Measurements from ENCODE around the gene SMNDC1.
"Not testable (repeated sequence)": the region's sequence is repeated elsewhere in the genome, so short reads cannot be mapped to it uniquely, and the experiment has no call there.

SMNDC1 gene

DNA sequence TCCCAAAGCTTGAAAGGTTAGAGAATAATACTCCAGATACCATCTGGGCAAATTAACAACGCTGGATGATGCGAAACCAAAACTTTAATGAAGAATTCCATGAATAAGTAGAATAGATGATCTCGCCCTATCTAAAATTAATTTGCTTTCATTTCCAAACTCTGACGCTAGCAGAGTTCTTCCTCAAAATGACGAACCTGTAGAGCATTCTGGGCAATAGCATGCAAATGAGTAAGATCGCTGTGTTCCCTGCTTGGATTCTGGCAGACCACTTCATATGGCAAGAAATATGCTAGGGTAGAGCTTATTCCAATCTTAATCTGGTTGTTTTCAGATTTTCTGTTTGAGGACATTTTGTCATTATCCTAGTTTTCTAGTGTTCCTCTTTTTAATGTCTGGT, 36.1 kb upstream of the SMNDC1 start:
- H3K9me3 ChIP-seq (ENCODE audit: control insufficient read depth, low read depth, low read length): no peaks in the 10 kb centered on the region
- no peak overlapping the region for H3K4me3 ChIP-seq (ENCODE audit: low read length)
- H3K27me3 ChIP-seq (ENCODE audit: control insufficient read depth, insufficient read depth, low read length): no peaks in the 10 kb centered on the region
- no peaks in the 10 kb centered on the region for H3K36me3 ChIP-seq (ENCODE audit: control insufficient read depth, low read depth, low read length)
- no peak overlapping the region for H3K27ac ChIP-seq (ENCODE audit: low read length)
- peaks cover 11% of the 10 kb centered on the region for H3K4me1 ChIP-seq (ENCODE audit: control insufficient read depth, low read depth, low read length)
- H3K9ac ChIP-seq (ENCODE audit: low read length): no peak overlapping the region

DNA sequence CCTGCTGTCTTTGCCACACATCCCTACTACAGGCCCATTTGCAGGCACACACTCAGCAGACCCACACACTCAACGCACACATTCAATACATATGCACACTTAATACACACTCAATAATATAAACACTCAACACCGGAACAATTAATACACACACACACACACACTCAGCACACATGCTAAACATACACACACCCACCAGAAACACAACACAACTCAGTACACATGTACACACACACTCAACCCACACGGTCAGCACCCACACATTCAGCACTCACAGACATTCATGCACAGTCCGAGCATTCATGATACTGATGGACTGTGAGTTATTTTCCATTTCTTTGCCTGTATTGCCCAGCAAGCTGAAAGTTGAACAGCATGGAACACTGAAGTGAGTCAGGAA, 35.4 kb upstream of the SMNDC1 start:
- H3K9me3 ChIP-seq (ENCODE audit: control insufficient read depth, low read depth, low read length): no peaks in the 10 kb centered on the region
- no peak overlapping the region for H3K9ac ChIP-seq (ENCODE audit: low read length)
- no peak overlapping the region for H3K27ac ChIP-seq (ENCODE audit: low read length)
- no peaks in the 10 kb centered on the region for H3K27me3 ChIP-seq (ENCODE audit: control insufficient read depth, insufficient read depth, low read length)
- no peak overlapping the region for H3K4me3 ChIP-seq (ENCODE audit: low read length)
- no peaks in the 10 kb centered on the region for H3K36me3 ChIP-seq (ENCODE audit: control insufficient read depth, low read depth, low read length)
- peaks cover 15% of the 10 kb centered on the region for H3K4me1 ChIP-seq (ENCODE audit: control insufficient read depth, low read depth, low read length)

DNA sequence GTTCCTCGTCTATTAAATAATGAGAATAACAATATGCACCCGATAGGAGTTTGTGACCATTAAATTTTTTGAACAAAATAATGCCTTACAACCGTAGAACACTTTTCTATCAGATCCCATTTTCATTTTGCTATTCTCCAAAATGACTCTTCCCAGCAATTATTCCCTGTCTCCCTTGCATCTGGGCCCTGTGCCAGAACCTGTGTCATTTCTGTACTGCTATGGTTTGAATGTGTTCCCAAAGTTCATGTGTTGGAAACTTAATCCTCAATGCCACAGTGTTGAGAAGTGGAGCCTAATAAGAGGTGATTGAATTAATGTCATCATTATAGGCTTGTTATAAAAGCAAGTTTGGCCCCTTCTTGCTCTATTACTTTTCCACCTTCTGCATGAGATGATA, 33.2 kb upstream of the SMNDC1 start:
- Histone ChIP-seq H3K27me3 (ENCODE audit: control insufficient read depth, insufficient read depth, low read length) (no peaks in the 10 kb centered on the region), H3K4me1 (ENCODE audit: control insufficient read depth, low read depth, low read length) (peaks cover 15% of the 10 kb centered on the region), H3K9ac (ENCODE audit: low read length) (no peak overlapping the region), H3K4me3 (ENCODE audit: low read length) (no peak overlapping the region), H3K36me3 (ENCODE audit: control insufficient read depth, low read depth, low read length) (no peaks in the 10 kb centered on the region), H3K9me3 (ENCODE audit: control insufficient read depth, low read depth, low read length) (no peaks in the 10 kb centered on the region), H3K27ac (ENCODE audit: low read length) (no peak overlapping the region)

DNA sequence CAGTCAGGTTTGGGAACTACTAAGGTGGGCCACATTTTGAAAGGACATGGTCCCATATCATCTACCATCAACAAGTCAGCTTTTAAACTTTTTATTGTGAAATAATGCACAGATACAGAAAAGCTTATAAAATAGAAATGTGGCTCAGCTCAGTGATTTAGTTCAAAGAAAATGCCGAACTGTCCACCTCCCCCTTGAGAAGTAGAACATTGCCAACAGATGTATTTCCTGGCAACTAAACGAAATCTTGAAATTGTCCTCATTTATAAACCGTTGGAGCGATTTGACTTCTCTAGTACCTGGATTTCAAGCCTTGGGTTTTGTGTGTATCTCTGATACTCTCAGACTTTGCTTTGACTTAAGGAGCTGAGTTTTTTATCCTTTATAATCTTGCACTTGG, 32.7 kb upstream of the SMNDC1 start:
- Histone ChIP-seq H3K4me1 (ENCODE audit: control insufficient read depth, low read depth, low read length) (peaks cover 15% of the 10 kb centered on the region), H3K9me3 (ENCODE audit: control insufficient read depth, low read depth, low read length) (no peaks in the 10 kb centered on the region), H3K36me3 (ENCODE audit: control insufficient read depth, low read depth, low read length) (no peaks in the 10 kb centered on the region), H3K9ac (ENCODE audit: low read length) (no peak overlapping the region), H3K27me3 (ENCODE audit: control insufficient read depth, insufficient read depth, low read length) (no peaks in the 10 kb centered on the region), H3K4me3 (ENCODE audit: low read length) (no peak overlapping the region), H3K27ac (ENCODE audit: low read length) (no peak overlapping the region)

DNA sequence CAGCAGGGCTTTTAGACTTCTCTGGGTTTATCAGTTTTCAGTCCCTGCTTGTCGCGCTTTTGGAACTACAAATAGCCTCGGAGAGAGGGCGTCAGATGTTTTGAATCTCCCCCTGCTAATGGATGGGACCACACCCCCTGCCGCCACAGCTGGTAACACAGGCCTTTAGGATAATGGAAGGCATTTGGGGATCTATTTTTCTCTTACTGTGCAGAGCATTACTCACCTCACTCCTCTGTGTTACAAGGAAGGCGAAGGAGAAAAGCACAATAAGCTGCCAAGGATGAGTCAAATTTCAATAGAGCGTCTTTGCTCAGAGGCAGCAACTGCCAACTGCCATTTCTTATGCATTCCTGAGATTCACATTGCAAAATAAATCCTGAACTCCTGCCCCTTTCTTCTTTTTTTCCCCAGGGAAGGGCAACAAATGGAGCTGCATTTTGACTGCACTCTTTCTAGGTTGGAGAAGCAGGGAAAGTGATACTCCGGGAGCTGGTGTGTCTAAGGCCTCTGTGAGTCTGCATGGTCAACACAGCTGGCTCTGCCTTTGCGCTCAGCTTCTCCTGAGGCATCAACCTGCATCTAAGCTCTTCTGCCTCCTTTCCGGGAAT, 31.5 kb upstream of the SMNDC1 start:
- H3K4me3 ChIP-seq (ENCODE audit: low read length): peak overlapping the region; percentile 23
- no peaks in the 10 kb centered on the region for H3K9me3 ChIP-seq (ENCODE audit: control insufficient read depth, low read depth, low read length)
- no peak overlapping the region for H3K27ac ChIP-seq (ENCODE audit: low read length)
- no peak overlapping the region for H3K9ac ChIP-seq (ENCODE audit: low read length)
- H3K4me1 ChIP-seq (ENCODE audit: control insufficient read depth, low read depth, low read length): peaks cover 15% of the 10 kb centered on the region
- H3K27me3 ChIP-seq (ENCODE audit: control insufficient read depth, insufficient read depth, low read length): no peaks in the 10 kb centered on the region
- no peaks in the 10 kb centered on the region for H3K36me3 ChIP-seq (ENCODE audit: control insufficient read depth, low read depth, low read length)

DNA sequence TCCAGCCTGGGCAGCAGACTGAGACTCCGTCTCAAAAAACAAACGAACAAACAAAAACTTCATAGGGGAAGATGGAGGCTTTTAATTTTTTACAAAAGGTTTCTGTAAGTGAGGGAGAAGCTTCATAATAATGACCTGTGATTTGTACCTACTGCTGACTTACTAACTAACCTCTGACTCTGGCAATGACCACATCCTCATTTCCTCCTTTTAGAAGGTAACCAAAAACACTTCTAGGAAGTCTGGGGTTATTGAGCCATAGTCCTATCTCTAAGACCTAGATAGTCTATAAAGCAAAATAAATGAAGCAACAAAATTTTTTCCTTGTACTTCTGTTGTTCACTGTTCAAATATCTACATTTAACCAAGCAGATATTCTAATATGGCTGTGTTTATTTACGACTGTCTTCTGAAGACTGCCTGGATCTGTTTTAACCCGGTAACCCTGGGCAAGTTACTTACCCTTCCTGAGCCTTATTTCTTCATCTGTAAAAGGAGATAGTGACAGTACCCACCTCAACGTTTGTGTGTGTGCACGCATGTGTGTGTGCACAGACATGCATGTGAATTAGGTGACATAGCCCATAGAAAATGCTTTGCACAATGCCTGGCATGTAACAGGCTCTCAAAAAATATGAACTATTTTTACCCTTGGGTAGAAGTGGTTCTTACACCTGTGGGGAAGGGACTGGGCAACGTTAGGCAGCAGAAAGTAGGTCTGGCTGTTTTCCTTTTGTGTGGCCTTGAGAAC, 30.8 kb upstream of the SMNDC1 start:
- Histone ChIP-seq H3K27me3 (ENCODE audit: control insufficient read depth, insufficient read depth, low read length) (no peaks in the 10 kb centered on the region), H3K27ac (ENCODE audit: low read length) (no peak overlapping the region), H3K4me3 (ENCODE audit: low read length) (no peak overlapping the region)

DNA sequence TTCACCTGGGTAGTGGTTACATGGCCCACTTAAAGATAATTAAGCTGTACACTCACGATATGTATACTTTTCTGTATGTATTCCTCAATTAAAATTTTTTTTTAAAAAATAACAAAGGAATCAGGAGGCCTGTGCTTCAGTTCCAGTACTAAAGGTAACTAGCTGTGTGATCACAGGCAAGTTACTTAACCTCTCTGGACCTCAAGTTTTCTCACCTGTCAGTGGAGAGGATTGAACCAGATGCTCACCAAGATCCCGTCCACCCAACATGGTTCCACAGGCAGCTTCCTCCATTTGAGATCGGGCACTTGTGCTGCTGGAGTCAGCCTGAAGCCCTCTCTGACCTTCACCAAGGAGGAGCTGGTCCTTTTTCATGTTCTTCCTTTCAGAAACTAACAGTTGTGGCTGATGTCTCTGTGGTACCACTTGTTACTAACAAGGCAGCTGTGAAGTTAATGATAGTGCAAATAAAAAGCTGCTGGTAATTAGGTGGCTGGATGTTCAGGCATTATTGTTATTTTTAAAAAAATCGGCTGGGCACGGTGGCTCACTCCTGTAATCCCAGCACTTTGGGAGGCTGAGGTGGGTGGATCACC, 29.4 kb upstream of the SMNDC1 start:
- H3K4me3 ChIP-seq (ENCODE audit: low read length): no peak overlapping the region
- H3K4me1 ChIP-seq (ENCODE audit: control insufficient read depth, low read depth, low read length): peaks cover 15% of the 10 kb centered on the region
- H3K9ac ChIP-seq (ENCODE audit: low read length): no peak overlapping the region
- peaks cover 2% of the 10 kb centered on the region for H3K9me3 ChIP-seq (ENCODE audit: control insufficient read depth, low read depth, low read length)
- no peaks in the 10 kb centered on the region for H3K27me3 ChIP-seq (ENCODE audit: control insufficient read depth, insufficient read depth, low read length)
- no peak overlapping the region for H3K27ac ChIP-seq (ENCODE audit: low read length)
- H3K36me3 ChIP-seq (ENCODE audit: control insufficient read depth, low read depth, low read length): no peaks in the 10 kb centered on the region

More for the DNA sequence above, 30.8 kb upstream of the SMNDC1 start:
- no peak overlapping the region for H3K9ac ChIP-seq (ENCODE audit: low read length)
- no peaks in the 10 kb centered on the region for H3K9me3 ChIP-seq (ENCODE audit: control insufficient read depth, low read depth, low read length)
- no peaks in the 10 kb centered on the region for H3K36me3 ChIP-seq (ENCODE audit: control insufficient read depth, low read depth, low read length)
- H3K4me1 ChIP-seq (ENCODE audit: control insufficient read depth, low read depth, low read length): peaks cover 15% of the 10 kb centered on the region

DNA sequence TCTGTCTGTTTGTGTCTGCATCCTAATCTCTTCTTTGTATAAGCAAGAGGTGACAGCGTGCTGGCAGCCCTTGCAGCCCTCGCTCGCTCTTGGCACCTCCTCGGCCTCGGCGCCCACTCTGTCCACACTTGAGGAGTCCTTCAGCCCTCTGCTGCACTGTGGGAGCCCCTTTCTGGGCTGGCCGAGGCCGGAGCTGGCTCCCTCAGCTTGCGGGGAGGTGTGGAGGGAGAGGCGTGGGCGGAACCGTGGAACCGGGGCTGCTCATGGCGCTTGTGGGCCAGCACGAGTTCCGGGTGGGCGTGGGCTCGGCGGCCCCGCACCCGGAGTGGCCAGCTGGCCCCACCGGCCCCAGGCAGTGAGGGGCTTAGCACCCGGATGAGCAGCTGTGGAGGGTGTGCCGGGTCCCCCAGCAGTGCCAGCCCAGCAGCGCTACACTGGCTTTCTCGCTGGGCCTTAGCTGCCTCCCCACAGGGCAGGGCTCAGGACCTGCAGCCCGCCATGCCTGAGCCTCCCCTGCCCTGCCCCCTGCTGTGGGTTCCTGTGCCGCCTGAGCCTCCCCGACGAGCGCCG, 26.6 kb upstream of the SMNDC1 start:
- not testable (repeated sequence) for H3K9ac ChIP-seq (ENCODE audit: low read length); H3K27me3 ChIP-seq (ENCODE audit: control insufficient read depth, insufficient read depth, low read length); H3K9me3 ChIP-seq (ENCODE audit: control insufficient read depth, low read depth, low read length); H3K36me3 ChIP-seq (ENCODE audit: control insufficient read depth, low read depth, low read length); H3K27ac ChIP-seq (ENCODE audit: low read length); H3K4me3 ChIP-seq (ENCODE audit: low read length); H3K4me1 ChIP-seq (ENCODE audit: control insufficient read depth, low read depth, low read length)

DNA sequence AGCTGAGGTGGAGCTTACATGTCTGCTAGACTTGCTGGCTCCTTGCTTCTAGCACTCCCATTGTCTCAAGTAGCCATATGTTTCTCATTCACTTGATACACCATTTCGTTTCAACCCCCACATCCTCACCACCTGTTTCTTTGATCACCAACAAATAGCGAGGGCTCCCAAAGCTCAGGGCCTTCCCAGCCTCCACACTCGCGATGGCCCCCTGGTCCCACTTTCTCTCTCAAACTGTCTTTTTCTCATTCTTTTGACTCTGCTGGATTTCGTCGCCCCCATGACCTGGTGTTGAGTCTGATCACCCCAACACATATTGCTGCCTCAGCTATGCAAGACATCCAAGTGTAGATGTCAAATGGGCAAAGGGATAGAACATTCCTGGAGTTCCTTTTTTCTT, 26.0 kb upstream of the SMNDC1 start:
- Histone ChIP-seq H3K4me3 (ENCODE audit: low read length) (no peak overlapping the region), H3K27me3 (ENCODE audit: control insufficient read depth, insufficient read depth, low read length) (no peaks in the 10 kb centered on the region), H3K27ac (ENCODE audit: low read length) (no peak overlapping the region), H3K9me3 (ENCODE audit: control insufficient read depth, low read depth, low read length) (peaks cover 2% of the 10 kb centered on the region), H3K4me1 (ENCODE audit: control insufficient read depth, low read depth, low read length) (peaks cover 3% of the 10 kb centered on the region), H3K36me3 (ENCODE audit: control insufficient read depth, low read depth, low read length) (no peaks in the 10 kb centered on the region), H3K9ac (ENCODE audit: low read length) (no peak overlapping the region)

DNA sequence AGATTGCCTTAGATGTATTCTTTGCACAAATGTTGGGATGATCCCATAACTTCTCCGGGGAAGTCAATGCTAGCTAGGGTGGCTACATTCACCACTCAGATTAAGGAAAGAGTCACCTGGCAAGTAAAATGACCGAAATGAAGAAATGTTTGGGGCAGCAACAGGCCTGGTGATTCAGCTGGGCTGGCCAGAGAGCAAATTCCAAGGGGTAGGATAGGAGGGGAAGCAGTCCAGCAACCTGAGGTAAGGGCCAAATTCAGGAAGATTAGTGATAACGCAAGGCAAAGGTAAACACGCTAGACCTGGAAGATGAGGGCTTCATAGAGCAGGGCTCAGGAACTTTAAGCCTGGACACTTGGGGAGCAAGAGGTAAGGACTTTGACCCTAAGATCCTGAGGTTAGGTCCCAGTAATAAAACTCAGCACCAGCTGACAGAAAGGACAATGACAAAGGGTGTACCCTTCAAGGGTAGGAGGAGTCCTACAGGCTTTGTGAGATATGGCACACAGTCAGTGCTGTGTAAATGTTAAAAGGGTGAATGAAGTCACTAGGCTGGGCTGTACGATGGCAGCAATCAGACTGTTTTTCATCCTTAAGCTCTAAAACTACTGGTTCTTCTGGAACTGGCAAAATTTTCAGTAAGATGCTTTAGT, 22.7 kb upstream of the SMNDC1 start:
- no peaks in the 10 kb centered on the region for H3K27me3 ChIP-seq (ENCODE audit: control insufficient read depth, insufficient read depth, low read length)
- H3K4me3 ChIP-seq (ENCODE audit: low read length): no peak overlapping the region

DNA sequence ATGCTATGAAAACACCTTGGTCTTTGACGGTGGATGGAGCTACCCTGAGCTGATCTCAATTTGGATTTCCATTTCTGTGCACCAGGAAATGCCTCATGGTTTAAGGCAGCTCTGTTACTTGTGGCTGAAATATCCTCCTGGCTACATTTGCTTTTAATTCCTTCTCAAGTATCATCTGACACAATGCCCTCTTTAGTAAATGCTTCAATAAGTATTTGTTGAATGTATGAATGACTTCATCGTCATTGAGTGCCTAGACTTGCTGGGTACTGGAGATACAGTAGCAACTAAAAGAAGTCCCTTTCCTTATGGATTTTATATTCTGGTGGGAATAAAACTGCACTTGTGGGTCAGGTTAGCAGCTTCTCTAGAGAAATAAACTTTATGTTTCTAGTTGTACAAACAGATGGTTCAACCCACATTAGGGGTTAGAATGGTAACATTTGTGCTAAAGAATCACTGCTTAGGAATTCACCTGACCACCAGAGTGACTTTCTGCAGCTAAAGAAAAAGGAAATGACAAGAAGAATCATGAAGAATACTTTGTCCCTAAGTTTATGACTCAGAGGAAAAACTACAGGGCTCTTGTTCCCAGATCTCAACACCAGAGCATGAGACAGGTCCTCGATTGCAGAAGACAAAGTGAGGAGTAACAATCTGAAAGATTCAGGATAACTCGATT, 21.8 kb upstream of the SMNDC1 start:
- Histone ChIP-seq H3K27ac (ENCODE audit: low read length) (no peak overlapping the region), H3K4me1 (ENCODE audit: control insufficient read depth, low read depth, low read length) (no peaks in the 10 kb centered on the region), H3K9ac (ENCODE audit: low read length) (no peak overlapping the region), H3K36me3 (ENCODE audit: control insufficient read depth, low read depth, low read length) (no peaks in the 10 kb centered on the region), H3K27me3 (ENCODE audit: control insufficient read depth, insufficient read depth, low read length) (no peaks in the 10 kb centered on the region), H3K9me3 (ENCODE audit: control insufficient read depth, low read depth, low read length) (peaks cover 2% of the 10 kb centered on the region), H3K4me3 (ENCODE audit: low read length) (no peak overlapping the region)

More for the DNA sequence above, 22.7 kb upstream of the SMNDC1 start:
- Histone ChIP-seq H3K9ac (ENCODE audit: low read length) (no peak overlapping the region), H3K27ac (ENCODE audit: low read length) (no peak overlapping the region), H3K4me1 (ENCODE audit: control insufficient read depth, low read depth, low read length) (no peaks in the 10 kb centered on the region), H3K9me3 (ENCODE audit: control insufficient read depth, low read depth, low read length) (peaks cover 2% of the 10 kb centered on the region), H3K36me3 (ENCODE audit: control insufficient read depth, low read depth, low read length) (no peaks in the 10 kb centered on the region)

All from iPS-18a (cell line).